ENCODE measurements around the gene ACCSL.

Gene ACCSL

GRCh38 chr11:44072757-44073658 is 25.2 kb downstream of the ACCSL start:
- TF ChIP-seq EP300 (IDR thresholded peaks at IDR 0.05; ENCODE audit: borderline replicate concordance) (no peak), ZBTB7A (IDR thresholded peaks at IDR 0.05; ENCODE audit: low read depth) (no peak), TEAD4 (IDR thresholded peaks at IDR 0.05) (no peak), FOXM1 (IDR thresholded peaks at IDR 0.05; ENCODE audit: borderline replicate concordance, low read depth) (no peak), CREB1 (IDR thresholded peaks at IDR 0.05; ENCODE audit: low read depth) (no peak), YY1 (IDR thresholded peaks at IDR 0.05; ENCODE audit: low read depth) (no peak), TCF12 (IDR thresholded peaks at IDR 0.05; ENCODE audit: low read depth) (no peak), USF1 (IDR thresholded peaks at IDR 0.05) (no peak), CEBPB (IDR thresholded peaks at IDR 0.05) (no peak), NFIC (IDR thresholded peaks at IDR 0.05) (no peak), EGR1 (IDR thresholded peaks at IDR 0.05) (no peak), REST (IDR thresholded peaks at IDR 0.05; ENCODE audit: low read depth) (no peak), TAF1 (IDR thresholded peaks at IDR 0.05; ENCODE audit: low read depth) (no peak), MAX (IDR thresholded peaks at IDR 0.05) (no peak), RAD21 (IDR thresholded peaks at IDR 0.05; ENCODE audit: low read depth) (no peak)

DNA sequence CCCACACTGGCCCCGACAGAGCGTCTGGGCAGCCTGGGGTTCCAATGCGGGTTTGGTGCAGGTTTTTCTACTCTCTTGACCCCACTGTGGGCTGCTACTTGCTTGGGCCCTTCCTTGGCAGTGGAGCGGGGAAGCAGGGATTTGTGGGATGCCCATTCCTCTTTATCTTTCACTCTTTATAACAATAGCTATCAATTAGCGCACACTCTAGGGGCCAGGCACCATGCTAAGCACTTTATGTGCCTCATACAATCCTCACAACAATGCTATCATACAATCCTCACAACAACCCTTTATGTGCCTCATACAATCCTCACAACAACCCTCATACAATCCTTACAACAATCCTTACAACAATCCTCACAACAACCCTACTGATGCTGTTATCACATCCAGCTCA is 31.0 kb downstream of the ACCSL start:
- TF ChIP-seq NFIC (IDR thresholded peaks at IDR 0.05), result no peak
- TF ChIP-seq FOXM1 (IDR thresholded peaks at IDR 0.05; ENCODE audit: borderline replicate concordance, low read depth), result no peak
- no peak for TF ChIP-seq REST (IDR thresholded peaks at IDR 0.05; ENCODE audit: low read depth)
- TF ChIP-seq EP300 (IDR thresholded peaks at IDR 0.05; ENCODE audit: borderline replicate concordance), result no peak
- TF ChIP-seq CREB1 (IDR thresholded peaks at IDR 0.05; ENCODE audit: low read depth), result no peak
- TF ChIP-seq TAF1 (IDR thresholded peaks at IDR 0.05; ENCODE audit: low read depth), result no peak
- no peak for TF ChIP-seq USF1 (IDR thresholded peaks at IDR 0.05)
- TF ChIP-seq CEBPB (IDR thresholded peaks at IDR 0.05), result no peak

GRCh38 chr11:44079376-44079775 is 31.6 kb downstream of the ACCSL start:
- TF ChIP-seq REST (IDR thresholded peaks at IDR 0.05; ENCODE audit: low read depth) (no peak), MAX (IDR thresholded peaks at IDR 0.05) (no peak), NFIC (IDR thresholded peaks at IDR 0.05) (no peak), EGR1 (IDR thresholded peaks at IDR 0.05) (no peak), FOXM1 (IDR thresholded peaks at IDR 0.05; ENCODE audit: borderline replicate concordance, low read depth) (no peak)

DNA sequence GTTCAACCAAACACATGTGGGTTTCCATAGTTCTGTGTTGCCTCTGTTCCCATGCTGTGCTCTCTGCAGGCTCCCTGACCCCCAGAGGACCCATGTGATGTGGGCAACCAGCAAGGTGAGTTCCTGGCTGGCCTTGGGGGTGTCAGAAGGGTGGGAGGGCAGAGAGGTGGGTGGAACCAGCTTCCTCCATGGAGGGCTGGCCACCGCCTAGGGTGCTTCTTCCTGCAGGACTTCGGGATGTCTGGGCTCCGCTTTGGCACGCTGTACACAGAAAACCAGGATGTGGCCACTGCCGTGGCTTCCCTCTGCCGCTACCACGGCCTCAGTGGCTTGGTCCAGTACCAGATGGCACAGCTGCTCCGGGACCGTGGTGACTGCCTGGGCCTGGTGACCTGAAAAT is 33.2 kb downstream of the ACCSL start:
- TF ChIP-seq USF1 (IDR thresholded peaks at IDR 0.05) (no peak), RAD21 (IDR thresholded peaks at IDR 0.05; ENCODE audit: low read depth) (no peak), EP300 (IDR thresholded peaks at IDR 0.05; ENCODE audit: borderline replicate concordance) (no peak), YY1 (IDR thresholded peaks at IDR 0.05; ENCODE audit: low read depth) (no peak), ZBTB7A (IDR thresholded peaks at IDR 0.05; ENCODE audit: low read depth) (no peak), TCF12 (IDR thresholded peaks at IDR 0.05; ENCODE audit: low read depth) (no peak), TAF1 (IDR thresholded peaks at IDR 0.05; ENCODE audit: low read depth) (no peak), REST (IDR thresholded peaks at IDR 0.05; ENCODE audit: low read depth) (no peak), MAX (IDR thresholded peaks at IDR 0.05) (no peak), NFIC (IDR thresholded peaks at IDR 0.05) (no peak), EGR1 (IDR thresholded peaks at IDR 0.05) (no peak), CREB1 (IDR thresholded peaks at IDR 0.05; ENCODE audit: low read depth) (no peak), CEBPB (IDR thresholded peaks at IDR 0.05) (no peak), TEAD4 (IDR thresholded peaks at IDR 0.05) (no peak), FOXM1 (IDR thresholded peaks at IDR 0.05; ENCODE audit: borderline replicate concordance, low read depth) (no peak)

Data from Ishikawa (cell line).